ENCODE results near the gene TRPM3.

DNA sequence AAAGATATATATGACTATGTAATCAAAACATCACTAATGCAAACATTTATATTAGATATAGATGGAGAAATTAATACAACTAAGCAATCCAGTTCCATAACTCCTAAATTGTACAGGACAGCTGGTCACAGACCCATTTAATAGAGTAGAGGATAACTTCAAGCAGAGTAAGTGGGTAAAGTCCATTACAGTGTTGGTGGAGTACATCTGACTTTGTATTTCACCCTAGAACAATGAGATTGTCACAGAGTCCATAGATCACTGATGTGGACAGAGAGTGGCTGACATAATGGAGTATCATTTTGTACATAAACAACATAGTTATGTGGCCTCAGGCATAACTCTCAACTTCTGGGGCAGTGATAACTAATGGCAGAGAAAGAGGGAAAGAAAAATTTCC, 439.1 kb downstream of the TRPM3 start:
- TF ChIP-seq POLR2A (IDR thresholded peaks at IDR 0.05) (no peak), POLR2AphosphoS5 (IDR thresholded peaks at IDR 0.05) (no peak)
